Smooth muscle cell (in vitro differentiated cells): Measurements from ENCODE around the gene MTA1. TPM values are rescaled to one million over a fixed set of nuclear protein-coding genes. Genes with fewer than 3 reads are reported as not detected.

Experiments
- DNase-seq: peaks from one replicate; lab custom pipeline; 2025; ENCODE audit not compliant: unreplicated experiment; lab: John Stamatoyannopoulos, UW
- H2AFZ ChIP-seq: fragments of 200-600 bp; sonication (generic); 2 replicates; pipeline ENCODE4 v1.6.0; 2016; ENCODE audit warnings: antibody characterized with exemption, low read depth, mild to moderate bottlenecking
- H3F3A ChIP-seq: fragments of 200-600 bp; sonication (generic); 2 replicates; pipeline ENCODE4 v1.6.0; 2017; ENCODE audit warnings: antibody characterized with exemption, low read depth
- H3K27ac ChIP-seq: fragments of 200-600 bp; sonication (generic); 2 replicates; pipeline ENCODE4 v1.5.1; 2016; ENCODE audit warnings: low read depth, mild to moderate bottlenecking
- H3K27me3 ChIP-seq: fragments of 200-600 bp; sonication (generic); 2 replicates; pipeline ENCODE4 v1.6.1; 2016; ENCODE audit warnings: low read depth, mild to moderate bottlenecking
- H3K36me3 ChIP-seq: fragments of 200-600 bp; sonication (generic); 2 replicates; pipeline ENCODE4 v1.5.1; 2016; ENCODE audit warnings: low read depth
- H3K4me1 ChIP-seq: fragments of 200-600 bp; sonication (generic); 2 replicates; pipeline ENCODE4 v1.5.1; 2016; ENCODE audit warnings: low read depth
- H3K4me2 ChIP-seq: fragments of 200-600 bp; sonication (generic); 2 replicates; pipeline ENCODE4 v1.6.0; 2016; ENCODE audit warnings: mild to moderate bottlenecking
- H3K4me3 ChIP-seq: fragments of 200-600 bp; sonication (generic); 2 replicates; pipeline ENCODE4 v1.5.1; 2016; ENCODE audit warnings: mild to moderate bottlenecking
- H3K79me2 ChIP-seq: fragments of 200-600 bp; sonication (generic); 2 replicates; pipeline ENCODE4 v1.6.0; 2016; ENCODE audit warnings: low read depth, mild to moderate bottlenecking
- H3K9ac ChIP-seq: fragments of 200-600 bp; sonication (generic); 2 replicates; pipeline ENCODE4 v1.6.0; 2016; ENCODE audit warnings: low read depth
- H3K9me3 ChIP-seq: fragments of 200-600 bp; sonication (generic); replicated peaks from 2 replicates; pipeline ENCODE4 v1.5.1; 2016; ENCODE audit warnings: low read depth
- H4K20me1 ChIP-seq: fragments of 200-600 bp; sonication (generic); 2 replicates; pipeline ENCODE4 v1.6.0; 2016; ENCODE audit warnings: low read depth
- WGBS: methylation state at CpG from one replicate; pipeline ENCODE4 v1.1.7; 2016; ENCODE audit warnings: low lambda C conversion rate; 5-methylcytosine and 5-hydroxymethylcytosine counted together
- polyA plus RNA-seq: library from polyadenylated mRNA; unstranded; fragments of >200 nt; fragmentation: Nextera tagmentation; extraction: Ambion mirVana; gene quantifications from 2 replicates; pipeline ENCODE4 v1.2.1, GENCODE V29; 2016
- total RNA-seq: library from RNA; depleted of rRNA; stranded (reverse); fragments of >200 nt; gene quantifications from 2 replicates; pipeline ENCODE4 v1.2.3, GENCODE V29; 2014
- TF ChIP-seq, protein P1 (sequence below): fragments of 200-600 bp; sonication (generic); IDR thresholded peaks from 2 replicates; pipeline ENCODE4 v1.5.1; 2017; ENCODE audit warnings: borderline replicate concordance, mild to moderate bottlenecking, antibody characterized with exemption; ENCODE audit not compliant: insufficient read depth, poor library complexity, severe bottlenecking

The MTA1 gene
- total and polyA plus RNA-seq, 2 experiments from 2014 or later: 41.3 to 48.7 TPM

- Histone ChIP-seq H3K9me3 (no peaks in the 10 kb centered on the region), H3K36me3 (no peaks in the 10 kb centered on the region), H3F3A (no peaks in the 10 kb centered on the region), H3K79me2 (no peaks in the 10 kb centered on the region), H2AFZ (no peak overlapping the region), H4K20me1 (no peaks in the 10 kb centered on the region), H3K9ac (no peak overlapping the region), H3K4me1 (no peaks in the 10 kb centered on the region), H3K4me3 (no peak overlapping the region), H3K27me3 (no peaks in the 10 kb centered on the region), H3K27ac (no peak overlapping the region), H3K4me2 (no peak overlapping the region)
- TF ChIP-seq, protein P1, sequence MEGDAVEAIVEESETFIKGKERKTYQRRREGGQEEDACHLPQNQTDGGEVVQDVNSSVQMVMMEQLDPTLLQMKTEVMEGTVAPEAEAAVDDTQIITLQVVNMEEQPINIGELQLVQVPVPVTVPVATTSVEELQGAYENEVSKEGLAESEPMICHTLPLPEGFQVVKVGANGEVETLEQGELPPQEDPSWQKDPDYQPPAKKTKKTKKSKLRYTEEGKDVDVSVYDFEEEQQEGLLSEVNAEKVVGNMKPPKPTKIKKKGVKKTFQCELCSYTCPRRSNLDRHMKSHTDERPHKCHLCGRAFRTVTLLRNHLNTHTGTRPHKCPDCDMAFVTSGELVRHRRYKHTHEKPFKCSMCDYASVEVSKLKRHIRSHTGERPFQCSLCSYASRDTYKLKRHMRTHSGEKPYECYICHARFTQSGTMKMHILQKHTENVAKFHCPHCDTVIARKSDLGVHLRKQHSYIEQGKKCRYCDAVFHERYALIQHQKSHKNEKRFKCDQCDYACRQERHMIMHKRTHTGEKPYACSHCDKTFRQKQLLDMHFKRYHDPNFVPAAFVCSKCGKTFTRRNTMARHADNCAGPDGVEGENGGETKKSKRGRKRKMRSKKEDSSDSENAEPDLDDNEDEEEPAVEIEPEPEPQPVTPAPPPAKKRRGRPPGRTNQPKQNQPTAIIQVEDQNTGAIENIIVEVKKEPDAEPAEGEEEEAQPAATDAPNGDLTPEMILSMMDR: no peak
- no peak for DNase-seq
- WGBS: 82% methylated on average over 16 of the region's 18 CpGs
Measured at GRCh38 chr14:105495990-105496830, 76.6 kb downstream of the MTA1 start.

DNA sequence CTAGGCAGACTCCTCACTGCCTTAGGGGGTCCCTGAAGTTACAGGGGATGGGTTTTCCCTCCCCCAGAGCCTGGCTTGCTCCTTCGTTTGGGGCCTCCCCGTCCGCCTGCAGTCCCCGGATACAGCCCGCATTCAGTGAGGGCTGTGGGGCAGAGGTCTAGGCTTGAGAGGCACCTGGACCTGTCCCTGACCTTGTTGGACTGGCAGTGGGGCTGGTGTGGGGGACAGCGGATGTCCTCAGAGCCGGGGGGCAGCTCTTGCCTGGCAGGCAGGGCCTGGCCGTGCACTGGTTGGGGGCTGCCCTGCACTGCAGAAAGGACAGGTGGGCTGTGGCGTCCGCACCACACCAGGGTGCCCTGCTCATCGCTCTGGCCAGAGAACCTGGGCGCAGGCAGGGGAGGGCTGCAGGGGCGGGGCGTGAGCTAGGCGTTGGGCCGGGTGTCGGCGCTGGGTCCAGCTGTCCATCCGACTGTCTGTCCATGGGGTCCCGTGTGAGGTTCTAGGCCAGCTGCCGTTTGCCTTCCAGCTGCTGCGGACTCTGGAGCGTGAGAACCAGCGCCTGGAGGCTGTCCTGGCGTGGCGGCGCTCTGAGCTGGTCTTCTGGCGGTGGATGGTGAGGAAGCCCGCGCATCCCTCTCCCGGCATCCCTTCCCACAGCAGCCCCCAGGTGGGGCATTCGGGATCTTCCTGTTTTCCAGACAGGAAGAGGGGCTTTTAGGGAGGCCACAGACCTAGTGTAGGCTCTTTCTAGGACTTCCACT, 77.4 kb downstream of the MTA1 start:
- TF ChIP-seq, protein P1: no peak
- H3K36me3 ChIP-seq: no peaks in the 10 kb centered on the region
- H2AFZ ChIP-seq: no peak overlapping the region
- no peak overlapping the region for H3K4me2 ChIP-seq
- H4K20me1 ChIP-seq: no peaks in the 10 kb centered on the region
- DNase-seq: no peak
- H3K9me3 ChIP-seq: no peaks in the 10 kb centered on the region
- no peaks in the 10 kb centered on the region for H3F3A ChIP-seq
- 96% methylated on average over 31 of the region's 32 CpGs for WGBS
- H3K79me2 ChIP-seq: no peaks in the 10 kb centered on the region
- no peaks in the 10 kb centered on the region for H3K4me1 ChIP-seq
- H3K4me3 ChIP-seq: no peak overlapping the region
- no peak overlapping the region for H3K27ac ChIP-seq
- no peak overlapping the region for H3K9ac ChIP-seq
- no peaks in the 10 kb centered on the region for H3K27me3 ChIP-seq

DNA sequence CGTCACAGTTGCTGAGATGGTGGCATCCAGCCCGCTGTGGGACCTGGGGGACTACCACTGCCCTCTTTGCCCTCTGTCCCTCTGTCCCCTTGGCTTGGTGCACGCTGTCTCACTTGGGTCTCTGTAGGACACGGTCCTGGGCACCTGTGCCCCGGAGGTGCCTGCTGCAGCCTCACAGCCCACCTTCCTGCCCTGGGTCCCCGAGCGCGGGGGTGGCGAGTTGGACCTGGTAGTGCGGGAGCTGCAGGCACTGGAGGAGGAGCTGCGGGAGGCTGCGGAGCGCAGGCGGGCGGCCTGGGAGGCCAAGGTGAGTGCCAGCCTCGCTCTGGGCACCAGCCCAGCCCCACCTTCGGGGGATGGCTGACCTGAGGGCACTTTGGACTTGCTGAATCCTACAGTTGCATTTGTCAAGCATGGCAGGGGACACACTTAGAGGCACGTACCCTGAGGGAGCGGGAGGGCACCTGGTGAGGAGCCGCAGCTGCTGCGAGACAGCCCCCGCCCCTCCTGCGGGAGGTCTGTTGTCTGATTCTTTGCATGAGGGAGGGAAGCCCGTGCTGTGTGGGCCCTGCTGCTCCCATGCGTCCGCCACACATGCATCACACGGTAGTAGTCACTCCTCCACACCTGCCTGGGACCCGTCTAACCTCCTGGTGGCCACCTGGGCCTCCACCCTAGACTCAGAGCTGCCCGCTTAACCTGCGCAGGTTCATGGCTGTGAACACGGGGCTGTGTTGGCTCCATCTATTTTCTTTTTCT, 78.2 kb downstream of the MTA1 start:
- Histone ChIP-seq H3K9me3 (no peaks in the 10 kb centered on the region), H2AFZ (no peak overlapping the region), H3K4me2 (no peak overlapping the region), H4K20me1 (no peaks in the 10 kb centered on the region), H3F3A (no peaks in the 10 kb centered on the region), H3K36me3 (no peaks in the 10 kb centered on the region), H3K4me3 (no peak overlapping the region), H3K79me2 (no peaks in the 10 kb centered on the region), H3K4me1 (no peaks in the 10 kb centered on the region), H3K27me3 (no peaks in the 10 kb centered on the region), H3K9ac (no peak overlapping the region), H3K27ac (no peak overlapping the region)
- WGBS: 89% methylated on average over 31 of the region's 31 CpGs
- no peak for DNase-seq
- TF ChIP-seq, protein P1: no peak
